ENCODE results near the gene TRAF6. TPM values are rescaled to one million over a fixed set of nuclear protein-coding genes. Genes with fewer than 3 reads are reported as not detected.

The TRAF6 gene
- total and polyA plus RNA-seq, 2 experiments from 2014 or later, result 4.2 to 10.5 TPM

DNA sequence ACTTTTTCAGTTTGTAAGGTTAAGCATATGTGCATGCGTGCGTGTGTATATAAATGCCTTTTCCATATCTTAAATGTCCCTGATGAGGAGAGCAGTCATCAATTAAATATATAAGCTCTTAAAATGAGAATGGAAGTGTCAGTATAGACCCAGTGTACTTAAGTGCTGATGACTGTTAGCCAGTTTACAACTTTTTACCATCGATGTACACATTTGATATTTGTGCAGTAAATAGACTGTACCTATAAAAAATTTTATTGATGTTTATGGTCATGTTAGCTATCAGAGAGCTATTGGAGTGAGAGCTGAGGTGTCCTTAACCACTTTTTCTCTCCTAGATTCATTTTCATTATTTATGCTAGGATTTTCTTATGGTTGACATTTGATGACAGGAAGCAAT is 45.4 kb downstream of the TRAF6 start:
- TF ChIP-seq NANOG (IDR thresholded peaks at IDR 0.05; ENCODE audit: borderline replicate concordance) (no peak), EZH2phosphoT487 (IDR thresholded peaks at IDR 0.05; ENCODE audit: unreplicated experiment) (no peak), ZNF331 (CRISPR knock-in tag; IDR thresholded peaks at IDR 0.05; ENCODE audit: low read depth) (no peak), EZH2 (IDR thresholded peaks at IDR 0.05; ENCODE audit: low read depth, unreplicated experiment) (no peak), ZNF114 (CRISPR knock-in tag; IDR thresholded peaks at IDR 0.05) (no peak)
- TF ChIP-seq, protein P1, sequence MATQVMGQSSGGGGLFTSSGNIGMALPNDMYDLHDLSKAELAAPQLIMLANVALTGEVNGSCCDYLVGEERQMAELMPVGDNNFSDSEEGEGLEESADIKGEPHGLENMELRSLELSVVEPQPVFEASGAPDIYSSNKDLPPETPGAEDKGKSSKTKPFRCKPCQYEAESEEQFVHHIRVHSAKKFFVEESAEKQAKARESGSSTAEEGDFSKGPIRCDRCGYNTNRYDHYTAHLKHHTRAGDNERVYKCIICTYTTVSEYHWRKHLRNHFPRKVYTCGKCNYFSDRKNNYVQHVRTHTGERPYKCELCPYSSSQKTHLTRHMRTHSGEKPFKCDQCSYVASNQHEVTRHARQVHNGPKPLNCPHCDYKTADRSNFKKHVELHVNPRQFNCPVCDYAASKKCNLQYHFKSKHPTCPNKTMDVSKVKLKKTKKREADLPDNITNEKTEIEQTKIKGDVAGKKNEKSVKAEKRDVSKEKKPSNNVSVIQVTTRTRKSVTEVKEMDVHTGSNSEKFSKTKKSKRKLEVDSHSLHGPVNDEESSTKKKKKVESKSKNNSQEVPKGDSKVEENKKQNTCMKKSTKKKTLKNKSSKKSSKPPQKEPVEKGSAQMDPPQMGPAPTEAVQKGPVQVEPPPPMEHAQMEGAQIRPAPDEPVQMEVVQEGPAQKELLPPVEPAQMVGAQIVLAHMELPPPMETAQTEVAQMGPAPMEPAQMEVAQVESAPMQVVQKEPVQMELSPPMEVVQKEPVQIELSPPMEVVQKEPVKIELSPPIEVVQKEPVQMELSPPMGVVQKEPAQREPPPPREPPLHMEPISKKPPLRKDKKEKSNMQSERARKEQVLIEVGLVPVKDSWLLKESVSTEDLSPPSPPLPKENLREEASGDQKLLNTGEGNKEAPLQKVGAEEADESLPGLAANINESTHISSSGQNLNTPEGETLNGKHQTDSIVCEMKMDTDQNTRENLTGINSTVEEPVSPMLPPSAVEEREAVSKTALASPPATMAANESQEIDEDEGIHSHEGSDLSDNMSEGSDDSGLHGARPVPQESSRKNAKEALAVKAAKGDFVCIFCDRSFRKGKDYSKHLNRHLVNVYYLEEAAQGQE (IDR thresholded peaks at IDR 0.05; ENCODE audit: unreplicated experiment), result no peak
- Histone ChIP-seq H4K20me1 (replicated peaks; ENCODE audit: insufficient read depth) (no peaks in the 10 kb centered on the region), H3K9me2 (ENCODE audit: insufficient read depth) (no peaks in the 10 kb centered on the region), H3K4me1 (ENCODE audit: insufficient read depth) (no peaks in the 10 kb centered on the region; the same call in 1 of the 2 replicates), H3F3A (replicated peaks; ENCODE audit: low read depth) (no peaks in the 10 kb centered on the region), H2AFZ (no peak overlapping the region), H3K79me2 (replicated peaks; ENCODE audit: insufficient read depth) (no peaks in the 10 kb centered on the region), H3K4me2 (no peak overlapping the region), H3K27me3 (ENCODE audit: insufficient read depth) (no peaks in the 10 kb centered on the region), H3K4me3 (no peak overlapping the region), H3K36me3 (ENCODE audit: insufficient read depth) (no peaks in the 10 kb centered on the region), H3K27ac (ENCODE audit: low read depth) (no peak overlapping the region)
- Mint-ChIP-seq H3K9me3 (no peaks in the 10 kb centered on the region), H3K27me3 (ENCODE audit: insufficient read depth, low read depth, poor library complexity) (peaks cover 3% of the 10 kb centered on the region), H3K36me3 (ENCODE audit: low read depth) (no peaks in the 10 kb centered on the region), H3K27ac (no peak overlapping the region), H3K4me1 (peaks cover 14% of the 10 kb centered on the region), H3K4me3 (no peak overlapping the region)
- DNase-seq (ENCODE audit: low spot score) (no peak), ATAC-seq (no peak)

DNA sequence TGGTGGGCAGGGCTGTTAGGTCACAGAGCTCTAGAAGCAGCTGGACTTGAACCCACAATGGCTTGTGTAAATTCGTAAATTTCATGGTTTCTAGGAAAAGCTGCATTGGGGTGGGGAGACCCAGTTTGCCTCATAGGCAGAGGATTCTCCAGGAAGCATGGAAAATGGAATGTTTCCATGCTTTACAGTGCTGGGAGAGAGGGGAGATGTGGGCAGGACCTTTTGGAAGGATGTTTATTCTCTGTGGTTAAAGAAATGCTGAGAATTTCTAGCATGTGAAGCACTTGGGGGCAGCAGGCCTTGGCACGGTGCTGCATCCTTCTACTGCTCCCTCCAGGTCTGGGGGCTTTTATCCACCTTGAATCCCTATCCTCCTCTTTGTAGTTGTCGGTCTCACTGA is 46.3 kb downstream of the TRAF6 start:
- H3K9me3 Mint-ChIP-seq, result no peaks in the 10 kb centered on the region
- Histone ChIP-seq H3F3A (replicated peaks; ENCODE audit: low read depth) (no peaks in the 10 kb centered on the region), H3K4me1 (ENCODE audit: insufficient read depth) (no peaks in the 10 kb centered on the region; the same call in 1 of the 2 replicates), H3K9me2 (ENCODE audit: insufficient read depth) (no peaks in the 10 kb centered on the region), H3K4me3 (no peak overlapping the region), H4K20me1 (replicated peaks; ENCODE audit: insufficient read depth) (no peaks in the 10 kb centered on the region), H3K36me3 (ENCODE audit: insufficient read depth) (no peaks in the 10 kb centered on the region), H3K79me2 (replicated peaks; ENCODE audit: insufficient read depth) (no peaks in the 10 kb centered on the region), H3K4me2 (no peak overlapping the region), H3K27me3 (ENCODE audit: insufficient read depth) (no peaks in the 10 kb centered on the region), H3K27ac (ENCODE audit: low read depth) (no peak overlapping the region), H2AFZ (no peak overlapping the region)
- no peak for TF ChIP-seq ZNF114 (CRISPR knock-in tag; IDR thresholded peaks at IDR 0.05)
- TF ChIP-seq, protein P2, sequence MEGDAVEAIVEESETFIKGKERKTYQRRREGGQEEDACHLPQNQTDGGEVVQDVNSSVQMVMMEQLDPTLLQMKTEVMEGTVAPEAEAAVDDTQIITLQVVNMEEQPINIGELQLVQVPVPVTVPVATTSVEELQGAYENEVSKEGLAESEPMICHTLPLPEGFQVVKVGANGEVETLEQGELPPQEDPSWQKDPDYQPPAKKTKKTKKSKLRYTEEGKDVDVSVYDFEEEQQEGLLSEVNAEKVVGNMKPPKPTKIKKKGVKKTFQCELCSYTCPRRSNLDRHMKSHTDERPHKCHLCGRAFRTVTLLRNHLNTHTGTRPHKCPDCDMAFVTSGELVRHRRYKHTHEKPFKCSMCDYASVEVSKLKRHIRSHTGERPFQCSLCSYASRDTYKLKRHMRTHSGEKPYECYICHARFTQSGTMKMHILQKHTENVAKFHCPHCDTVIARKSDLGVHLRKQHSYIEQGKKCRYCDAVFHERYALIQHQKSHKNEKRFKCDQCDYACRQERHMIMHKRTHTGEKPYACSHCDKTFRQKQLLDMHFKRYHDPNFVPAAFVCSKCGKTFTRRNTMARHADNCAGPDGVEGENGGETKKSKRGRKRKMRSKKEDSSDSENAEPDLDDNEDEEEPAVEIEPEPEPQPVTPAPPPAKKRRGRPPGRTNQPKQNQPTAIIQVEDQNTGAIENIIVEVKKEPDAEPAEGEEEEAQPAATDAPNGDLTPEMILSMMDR (conservative IDR thresholded peaks at IDR 0.05; ENCODE audit: low read depth in 2 of 2), result no peak
- TF ChIP-seq NANOG (IDR thresholded peaks at IDR 0.05; ENCODE audit: borderline replicate concordance), result no peak
- no peak for TF ChIP-seq JUNB (IDR thresholded peaks at IDR 0.05; ENCODE audit: unreplicated experiment)
- DNase-seq (ENCODE audit: low spot score), result peak; percentile 16
- H3K4me3 Mint-ChIP-seq, result no peak overlapping the region
- H3K27ac Mint-ChIP-seq, result no peak overlapping the region
- ATAC-seq, result no peak
- peaks cover 3% of the 10 kb centered on the region for H3K27me3 Mint-ChIP-seq (ENCODE audit: insufficient read depth, low read depth, poor library complexity)
- H3K36me3 Mint-ChIP-seq (ENCODE audit: low read depth), result no peaks in the 10 kb centered on the region
- H3K4me1 Mint-ChIP-seq, result peaks cover 11% of the 10 kb centered on the region

Data from GM23338 (cell line).